GM12872 (cell line): ENCODE data around the gene CLIP2.

Experiments
- CTCF ChIP-seq: IDR thresholded peaks from 3 replicates; pipeline ENCODE4 v1.5.1; 2011; ENCODE audit warnings: low read depth, mild to moderate bottlenecking, low read length, moderate library complexity; ENCODE audit not compliant: insufficient read depth

The CLIP2 gene

GRCh38 chr7:74297516-74298233, 8.5 kb downstream of the CLIP2 start:
- no peak for TF ChIP-seq CTCF

GRCh38 chr7:74299401-74299800, 10.2 kb downstream of the CLIP2 start:
- no peak for TF ChIP-seq CTCF

GRCh38 chr7:74300926-74301325, 11.7 kb downstream of the CLIP2 start:
- no peak for TF ChIP-seq CTCF

GRCh38 chr7:74302745-74303221, 13.6 kb downstream of the CLIP2 start:
- no peak for TF ChIP-seq CTCF

- no peak for TF ChIP-seq CTCF
These were observed 15.3 kb downstream of the CLIP2 start for GRCh38 chr7:74304550-74304949.

GRCh38 chr7:74306004-74306729, 17.0 kb downstream of the CLIP2 start:
- TF ChIP-seq CTCF, result no peak

GRCh38 chr7:74306730-74307469, 17.7 kb downstream of the CLIP2 start:
- no peak for TF ChIP-seq CTCF
